Measurements from ENCODE around the gene AHI1. TPM values are rescaled to one million over a fixed set of nuclear protein-coding genes. Genes with fewer than 3 reads are reported as not detected.

The AHI1 gene
- total and polyA plus RNA-seq, 2 of the 13 experiments (the other 11 are each of a cell fraction or from before 2014, with no cell fraction given): 7.2 to 18.6 TPM

- TF ChIP-seq SCMH1 (CRISPR knock-in tag; IDR thresholded peaks at IDR 0.05; ENCODE audit: borderline replicate concordance) (no peak), ZFX (CRISPR knock-in tag; IDR thresholded peaks at IDR 0.05; ENCODE audit: low read depth) (no peak), DR1 (CRISPR knock-in tag; IDR thresholded peaks at IDR 0.05) (no peak), PHF21A (CRISPR knock-in tag; IDR thresholded peaks at IDR 0.05) (no peak), ZBTB42 (CRISPR knock-in tag; IDR thresholded peaks at IDR 0.05) (no peak), CENPT (CRISPR knock-in tag; IDR thresholded peaks at IDR 0.05; ENCODE audit: low read depth) (no peak), MIXL1 (CRISPR knock-in tag; IDR thresholded peaks at IDR 0.05) (no peak), ZBTB46 (CRISPR knock-in tag; IDR thresholded peaks at IDR 0.05; ENCODE audit: borderline replicate concordance) (no peak), ZBTB43 (CRISPR knock-in tag; conservative IDR thresholded peaks at IDR 0.05) (no peak), TP53 (CRISPR knock-in tag; conservative IDR thresholded peaks at IDR 0.05) (no peak), MTERF4 (CRISPR knock-in tag; IDR thresholded peaks at IDR 0.05) (no peak), TEAD2 (CRISPR knock-in tag; IDR thresholded peaks at IDR 0.05) (no peak), ZZZ3 (CRISPR knock-in tag; IDR thresholded peaks at IDR 0.05; ENCODE audit: borderline replicate concordance) (no peak), SPEN (CRISPR knock-in tag; IDR thresholded peaks at IDR 0.05; ENCODE audit: low read depth) (no peak), TCF7L2 (IDR thresholded peaks at IDR 0.05; ENCODE audit: low read depth, low read length) (no peak), CSRNP1 (CRISPR knock-in tag; IDR thresholded peaks at IDR 0.05) (no peak), ZBTB25 (CRISPR knock-in tag; IDR thresholded peaks at IDR 0.05) (no peak), TCF12 (IDR thresholded peaks at IDR 0.05) (no peak), TCF12 (CRISPR knock-in tag; IDR thresholded peaks at IDR 0.05) (no peak), KAT8 (CRISPR knock-in tag; IDR thresholded peaks at IDR 0.05) (no peak), BRCA1 (CRISPR knock-in tag; IDR thresholded peaks at IDR 0.05) (no peak), RXRB (CRISPR knock-in tag; IDR thresholded peaks at IDR 0.05; ENCODE audit: borderline replicate concordance) (peak; percentile 40; the same call in 1 of the 2 replicates), ZNF589 (CRISPR knock-in tag; conservative IDR thresholded peaks at IDR 0.05) (no peak), HDAC2 (CRISPR knock-in tag; IDR thresholded peaks at IDR 0.05) (peak; percentile 30; the same call in 1 of the 2 replicates)
Measured at GRCh38 chr6:135426833-135427232, 70.7 kb downstream of the AHI1 start (continued).
